ENCODE data around the gene KCNJ11.

The KCNJ11 gene

DNA sequence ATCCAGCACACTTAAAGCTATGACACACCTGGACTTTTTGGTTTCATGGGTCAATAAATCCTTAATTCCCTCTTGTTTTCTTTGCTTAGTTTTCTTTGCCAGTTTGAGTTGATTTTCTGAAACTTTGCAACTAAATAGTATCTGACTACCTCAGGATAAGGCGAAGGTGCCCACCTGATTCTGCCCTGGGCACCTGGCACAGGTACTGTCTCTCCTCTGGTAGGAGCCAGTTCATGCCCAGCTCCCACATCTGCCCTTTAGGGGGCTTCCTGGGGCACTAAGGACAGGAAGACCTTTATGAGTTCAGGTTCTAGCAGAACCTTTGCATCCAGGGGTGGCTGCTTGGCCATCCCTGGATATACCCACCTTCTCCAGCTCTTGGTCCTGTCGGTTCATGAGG is 19.6 kb upstream of the KCNJ11 start:
- no peak for DNase-seq

DNA sequence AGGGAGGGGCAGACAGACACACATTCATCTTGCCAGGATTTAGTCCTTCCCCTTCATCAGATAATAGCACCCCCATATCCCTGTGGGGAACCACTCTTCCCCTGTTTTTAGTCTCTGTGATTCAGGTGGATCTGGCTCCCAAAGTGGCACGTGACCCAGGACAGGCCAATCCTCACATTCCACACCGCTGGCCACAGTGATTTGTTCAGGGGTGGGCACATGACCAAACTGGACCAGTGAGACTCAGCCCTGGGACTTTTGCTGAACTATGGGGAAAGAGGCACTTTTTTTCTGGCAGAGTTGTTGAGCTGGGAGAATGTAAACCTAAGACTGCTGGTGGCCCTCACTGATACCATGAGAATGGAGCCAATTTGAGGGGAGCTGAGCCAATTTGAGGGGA is 19.1 kb upstream of the KCNJ11 start:
- no peak for DNase-seq

DNA sequence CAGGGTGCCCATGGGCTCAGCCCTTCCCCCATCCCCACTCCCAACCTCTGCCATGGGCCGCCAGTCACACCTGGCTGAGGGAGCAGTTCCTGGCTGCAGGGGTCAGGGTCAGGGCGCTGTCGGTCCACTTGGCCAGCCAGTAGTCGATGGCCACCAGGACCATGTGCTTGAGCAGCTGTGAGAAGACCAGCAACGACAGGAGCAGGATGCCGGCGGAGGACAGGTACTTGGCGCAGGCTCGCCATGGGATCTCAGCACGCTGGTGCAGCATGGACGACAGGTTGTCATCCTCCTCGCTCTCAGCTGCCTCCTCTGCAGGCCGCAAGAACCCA is 18.3 kb upstream of the KCNJ11 start:
- DNase-seq, result no peak

- DNase-seq, result no peak
Measured at GRCh38 chr11:17406082-17406817, 17.8 kb upstream of the KCNJ11 start.

DNA sequence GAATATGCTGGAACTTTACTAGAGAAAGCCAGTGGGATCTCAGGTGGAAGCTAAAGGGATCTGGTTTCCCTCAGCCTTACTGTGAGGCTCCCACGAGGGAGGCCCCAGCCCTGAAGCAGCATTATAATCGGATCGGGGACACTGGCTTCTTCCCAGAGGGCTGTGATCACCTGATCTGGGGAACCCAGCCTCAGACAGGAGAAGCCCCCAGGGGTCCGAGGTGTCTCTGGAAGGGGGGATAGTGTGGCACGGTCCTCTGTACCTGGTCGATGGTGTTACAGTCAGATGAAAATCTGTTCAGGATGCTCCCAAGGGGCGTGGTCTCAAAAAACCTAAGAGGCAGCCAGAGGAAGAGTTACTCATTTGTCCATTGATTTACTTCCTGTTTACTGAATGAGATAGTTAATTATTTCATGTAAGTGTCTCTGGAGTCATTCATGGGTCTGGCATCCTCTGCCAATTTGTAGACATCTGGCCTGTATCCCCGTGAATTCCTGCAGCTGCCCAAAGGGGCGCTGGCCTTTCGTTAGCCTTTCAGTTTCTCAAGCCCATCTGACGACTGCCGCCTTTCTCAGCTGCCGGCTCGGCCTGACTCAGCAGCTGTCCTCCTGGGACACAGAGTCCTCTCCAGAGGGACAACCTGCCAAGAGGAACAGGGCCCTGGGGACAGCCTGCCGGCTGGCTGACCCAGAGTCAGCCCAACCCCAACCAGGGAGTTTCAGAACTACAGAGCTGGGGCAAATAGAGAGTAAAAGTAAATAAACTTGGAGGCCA is 17.0 kb upstream of the KCNJ11 start:
- no peak for DNase-seq

DNA sequence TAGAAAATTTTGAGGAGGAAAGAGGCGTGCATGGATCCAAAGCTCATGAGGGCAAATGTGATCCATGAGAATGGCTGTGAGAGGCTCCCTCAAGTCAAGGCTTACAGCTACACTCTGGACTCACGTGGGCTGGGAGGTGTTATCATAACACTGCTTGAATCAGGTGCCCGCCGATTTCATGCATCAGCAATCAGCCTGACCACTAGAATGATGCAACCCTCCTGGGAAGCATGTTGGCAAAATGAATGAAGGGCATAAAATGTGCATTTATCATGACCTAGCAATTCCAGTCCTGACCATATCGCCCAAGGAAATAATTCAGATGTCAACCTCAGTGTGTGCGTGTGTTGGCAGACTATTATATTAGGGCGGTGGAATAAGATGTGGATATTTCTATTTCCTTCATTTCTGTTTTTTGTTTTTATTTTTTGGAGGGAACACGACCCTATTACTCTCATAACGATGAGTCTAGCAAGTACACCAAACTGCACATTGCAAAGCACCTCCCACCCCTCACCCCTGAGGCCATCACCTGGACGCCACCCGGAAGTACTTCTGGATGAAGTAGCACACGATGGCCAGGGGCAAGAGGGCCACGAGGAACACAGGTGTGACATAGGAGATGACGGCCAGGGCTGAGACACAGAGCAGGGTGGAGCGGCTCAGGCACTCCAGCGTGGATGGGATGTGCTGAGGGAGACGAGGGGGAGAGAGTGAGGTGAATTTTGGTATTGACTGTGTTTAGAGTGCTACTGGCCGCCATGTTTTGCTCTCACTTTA is 15.7 kb upstream of the KCNJ11 start:
- DNase-seq, result no peak

DNA sequence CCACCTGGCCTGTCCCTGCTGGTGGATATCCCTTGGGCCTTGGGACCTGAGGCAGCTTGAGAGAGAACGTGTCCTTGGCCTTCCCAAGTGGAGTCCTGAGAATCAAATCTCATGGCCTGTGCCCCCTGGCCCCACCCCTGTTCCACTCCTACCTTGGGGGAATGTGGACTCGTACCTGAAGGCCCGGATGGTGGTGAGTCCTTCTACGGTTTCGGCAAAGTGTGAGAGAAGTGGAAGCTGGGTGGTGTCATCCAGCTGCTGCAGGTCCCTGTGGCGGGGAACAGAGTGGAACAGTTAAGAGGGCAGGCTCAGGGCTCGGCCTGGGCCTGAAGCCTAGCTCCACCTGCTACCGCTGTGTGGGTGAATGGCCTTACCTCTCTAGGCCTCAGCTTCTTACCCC is 14.0 kb upstream of the KCNJ11 start:
- no peak for DNase-seq

GRCh38 chr11:17401841-17402240 is 13.4 kb upstream of the KCNJ11 start:
- DNase-seq, result no peak

DNA sequence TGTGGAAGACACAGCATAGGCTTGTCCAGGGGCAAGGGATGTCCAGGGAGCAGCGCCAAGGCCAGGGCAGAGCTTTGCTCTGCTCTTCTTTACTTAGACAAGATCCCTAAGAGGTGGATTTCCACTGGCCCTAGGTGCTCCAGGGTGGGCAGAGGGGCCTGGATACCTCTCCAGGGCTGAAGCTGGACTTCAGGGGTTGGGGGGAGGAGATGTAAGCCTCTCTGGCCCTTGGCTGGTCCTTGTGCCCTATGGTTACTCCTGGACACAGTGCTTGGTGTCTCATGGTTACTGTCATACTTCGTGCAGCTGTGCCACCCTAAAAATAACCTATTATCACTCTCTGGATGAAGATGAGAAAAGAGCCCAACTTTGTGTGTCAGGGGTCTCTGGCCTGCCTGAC is 12.9 kb upstream of the KCNJ11 start:
- DNase-seq, result no peak

DNA sequence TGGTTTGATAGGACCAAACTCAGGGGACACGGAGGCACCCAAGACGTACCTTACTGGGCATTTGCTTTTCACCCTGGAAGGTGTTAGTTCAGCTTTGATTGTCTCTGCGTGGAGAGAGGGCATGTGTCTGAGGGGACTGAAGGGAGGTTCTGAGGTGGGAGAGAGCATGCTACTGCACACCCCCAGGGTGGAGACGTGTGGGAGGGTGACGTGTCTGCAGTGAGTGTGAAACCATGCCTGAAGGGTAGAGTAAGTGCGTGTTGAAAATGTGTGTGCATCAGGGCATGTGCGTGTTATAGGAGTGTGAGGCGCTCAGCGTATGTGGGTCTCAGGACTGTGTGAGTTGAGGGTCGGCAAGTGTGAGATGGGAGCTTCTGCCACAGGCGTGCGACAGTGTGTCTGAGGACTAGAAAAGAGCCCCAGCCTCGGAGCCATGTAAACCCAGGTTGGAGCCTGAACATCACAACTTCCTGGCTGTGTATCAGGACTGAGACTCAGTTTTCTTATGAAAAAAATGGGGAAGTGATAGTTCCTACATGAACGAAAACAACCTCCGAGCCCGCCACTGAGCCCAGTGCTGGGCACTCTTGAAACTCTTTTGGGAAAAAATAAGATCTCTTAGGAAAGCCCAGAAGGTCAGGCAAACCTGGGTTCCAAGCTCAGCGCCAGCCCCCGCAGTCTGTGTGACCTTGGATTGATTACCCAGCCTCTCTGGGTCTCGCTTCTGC is 11.8 kb upstream of the KCNJ11 start:
- DNase-seq, result no peak

- DNase-seq, result no peak
Measured at GRCh38 chr11:17399236-17399635, 10.8 kb upstream of the KCNJ11 start.

DNA sequence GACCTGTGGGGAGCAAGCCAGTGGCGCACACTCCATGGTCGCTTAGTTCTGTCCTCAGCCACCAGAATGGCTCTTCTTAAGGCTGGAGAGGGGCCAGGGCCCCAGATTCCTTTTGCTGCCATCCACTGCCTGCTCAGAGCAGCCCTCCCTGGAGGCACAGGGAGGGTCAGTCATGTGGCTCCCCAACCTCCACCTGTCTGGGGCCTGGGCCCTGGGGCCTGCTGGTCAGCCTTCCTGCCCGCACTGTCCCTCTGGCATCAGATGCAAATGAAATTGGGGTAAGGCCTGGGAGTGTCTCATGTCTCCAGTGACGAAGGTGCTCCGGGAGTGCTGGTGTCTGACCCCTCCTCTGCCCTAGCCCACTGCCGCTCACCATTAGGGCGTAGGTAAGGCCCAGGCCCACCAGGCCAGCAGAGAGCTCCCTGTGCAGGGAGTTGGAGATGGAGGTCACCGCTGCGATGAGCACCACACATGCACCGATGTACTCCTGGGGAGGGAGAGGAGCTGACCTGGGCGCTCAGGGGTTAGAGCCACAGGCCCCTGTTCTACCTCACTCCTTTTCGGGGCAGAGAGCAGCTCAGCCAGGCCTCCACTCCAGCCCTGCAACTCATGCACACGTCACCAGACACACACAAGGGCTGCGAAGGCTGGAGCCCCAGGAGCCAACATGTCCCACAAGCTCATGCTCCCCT is 9.0 kb upstream of the KCNJ11 start:
- no peak for DNase-seq

DNA sequence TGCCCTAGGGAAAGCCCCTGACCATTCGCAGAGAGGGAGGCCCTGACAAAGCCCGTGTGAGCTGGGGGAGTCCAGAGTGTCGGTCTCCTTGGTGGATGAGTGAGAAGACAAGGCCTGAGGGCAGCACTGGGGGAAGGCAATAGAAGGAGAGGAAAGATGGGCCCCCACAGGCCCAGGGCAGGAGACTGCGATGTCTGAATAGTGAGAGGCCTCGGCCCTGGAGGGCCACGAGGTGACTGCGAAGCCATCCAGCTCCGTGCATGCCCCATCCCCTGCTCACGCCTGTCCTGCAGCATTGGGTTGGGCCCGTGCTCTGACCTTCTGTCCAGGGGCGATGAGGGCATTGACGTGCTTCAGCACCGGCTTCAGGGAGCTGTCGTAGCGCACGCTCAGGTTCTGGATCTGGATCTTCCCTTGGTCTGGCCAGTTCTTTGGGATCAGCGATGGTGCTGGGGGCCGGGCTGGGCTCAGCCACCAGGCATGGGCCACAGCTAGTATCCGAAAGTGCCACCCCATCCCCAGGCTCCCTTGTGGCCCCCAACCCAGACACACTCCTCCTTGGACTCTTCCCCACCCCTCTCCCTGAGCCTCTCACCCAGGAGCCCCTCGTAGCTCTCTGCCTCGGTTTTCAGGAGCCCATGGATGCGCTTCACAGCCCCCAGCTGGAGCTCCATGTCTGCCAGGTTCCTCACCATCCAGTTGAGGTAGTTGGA is 8.3 kb upstream of the KCNJ11 start:
- no peak for DNase-seq

GRCh38 chr11:17395978-17396377 is 7.5 kb upstream of the KCNJ11 start:
- no peak for DNase-seq

GRCh38 chr11:17395554-17395961 is 7.1 kb upstream of the KCNJ11 start:
- DNase-seq, result no peak

GRCh38 chr11:17394743-17395390 is 6.4 kb upstream of the KCNJ11 start:
- DNase-seq, result no peak

GRCh38 chr11:17393472-17393871 is 5.0 kb upstream of the KCNJ11 start:
- DNase-seq, result no peak

DNA sequence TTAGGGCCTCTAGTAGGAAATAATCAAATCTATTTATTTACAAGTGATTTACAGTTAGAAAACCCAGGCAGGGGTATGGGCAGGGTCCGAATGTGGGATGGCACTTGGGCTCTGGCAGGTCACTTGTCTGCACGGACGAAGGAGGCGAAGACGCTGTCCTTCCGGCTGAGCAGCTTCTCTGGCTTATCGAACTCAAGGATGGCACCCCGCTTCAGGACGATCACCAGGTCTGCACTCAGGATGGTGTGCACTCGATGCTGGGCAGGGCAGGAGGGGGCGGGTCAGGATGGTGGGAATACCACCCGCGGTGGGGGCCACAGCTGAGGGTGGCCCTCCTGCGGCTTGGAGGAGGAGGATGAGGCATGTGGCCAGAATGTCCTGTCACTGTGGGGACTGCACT is 4.4 kb upstream of the KCNJ11 start:
- DNase-seq, result no peak

- DNase-seq, result no peak
Measured at GRCh38 chr11:17391493-17392355, 3.3 kb upstream of the KCNJ11 start.

GRCh38 chr11:17389957-17390649 is 1.6 kb upstream of the KCNJ11 start:
- DNase-seq, result no peak
